OCI-LY3 (cell line): ENCODE measurements around the gene DNMT3B.

Experiments
- EZH2phosphoT487 ChIP-seq: fragments of 200-600 bp; shearing (Covaris generic); IDR thresholded peaks from 2 replicates; pipeline ENCODE4 v1.6.1; 2018; ENCODE audit warnings: antibody characterized with exemption, mixed run types, low read depth
- TF ChIP-seq, protein P1 (sequence below): fragments of 200-600, 300-600 bp; sonication (generic); IDR thresholded peaks from 2 replicates; pipeline ENCODE4 v1.5.1; 2014; ENCODE audit warnings: antibody characterized with exemption, low read length, low read depth

DNA sequence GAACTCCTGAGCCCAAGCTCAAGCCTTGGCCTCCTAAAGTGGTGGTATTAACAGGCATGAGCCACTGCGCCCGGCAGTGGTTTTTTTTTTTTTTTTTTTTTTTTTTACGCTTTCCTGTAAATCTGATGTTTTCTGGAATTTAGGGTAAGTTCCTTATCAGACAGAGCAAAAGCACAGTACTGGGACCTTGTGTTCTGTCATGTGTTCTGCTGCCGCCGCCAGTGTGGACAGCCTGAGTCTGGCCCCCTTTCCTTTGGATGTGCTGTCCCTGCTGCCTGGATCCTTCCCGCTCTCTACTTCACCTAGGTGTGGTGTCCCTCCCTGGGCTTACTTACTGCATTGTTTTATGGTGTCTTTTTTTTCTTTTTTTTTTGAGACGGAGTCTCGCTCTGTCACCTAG is 11.7 kb downstream of the DNMT3B start:
- TF ChIP-seq, protein P1, sequence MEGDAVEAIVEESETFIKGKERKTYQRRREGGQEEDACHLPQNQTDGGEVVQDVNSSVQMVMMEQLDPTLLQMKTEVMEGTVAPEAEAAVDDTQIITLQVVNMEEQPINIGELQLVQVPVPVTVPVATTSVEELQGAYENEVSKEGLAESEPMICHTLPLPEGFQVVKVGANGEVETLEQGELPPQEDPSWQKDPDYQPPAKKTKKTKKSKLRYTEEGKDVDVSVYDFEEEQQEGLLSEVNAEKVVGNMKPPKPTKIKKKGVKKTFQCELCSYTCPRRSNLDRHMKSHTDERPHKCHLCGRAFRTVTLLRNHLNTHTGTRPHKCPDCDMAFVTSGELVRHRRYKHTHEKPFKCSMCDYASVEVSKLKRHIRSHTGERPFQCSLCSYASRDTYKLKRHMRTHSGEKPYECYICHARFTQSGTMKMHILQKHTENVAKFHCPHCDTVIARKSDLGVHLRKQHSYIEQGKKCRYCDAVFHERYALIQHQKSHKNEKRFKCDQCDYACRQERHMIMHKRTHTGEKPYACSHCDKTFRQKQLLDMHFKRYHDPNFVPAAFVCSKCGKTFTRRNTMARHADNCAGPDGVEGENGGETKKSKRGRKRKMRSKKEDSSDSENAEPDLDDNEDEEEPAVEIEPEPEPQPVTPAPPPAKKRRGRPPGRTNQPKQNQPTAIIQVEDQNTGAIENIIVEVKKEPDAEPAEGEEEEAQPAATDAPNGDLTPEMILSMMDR = no peak
- no peak for TF ChIP-seq EZH2phosphoT487
